HL-60 (cell line): ENCODE data around the gene AQP12A.

Source experiments
- POLR2AphosphoS5 ChIP-seq: IDR thresholded peaks from 2 replicates; pipeline ENCODE4 v1.6.1; 2012; ENCODE audit warnings: low read depth
- TF ChIP-seq, protein P1 (sequence below): IDR thresholded peaks from one replicate; pipeline ENCODE4 v1.5.1; 2011; ENCODE audit warnings: low read length, control low read depth, inconsistent platforms; ENCODE audit not compliant: insufficient read depth

DNA sequence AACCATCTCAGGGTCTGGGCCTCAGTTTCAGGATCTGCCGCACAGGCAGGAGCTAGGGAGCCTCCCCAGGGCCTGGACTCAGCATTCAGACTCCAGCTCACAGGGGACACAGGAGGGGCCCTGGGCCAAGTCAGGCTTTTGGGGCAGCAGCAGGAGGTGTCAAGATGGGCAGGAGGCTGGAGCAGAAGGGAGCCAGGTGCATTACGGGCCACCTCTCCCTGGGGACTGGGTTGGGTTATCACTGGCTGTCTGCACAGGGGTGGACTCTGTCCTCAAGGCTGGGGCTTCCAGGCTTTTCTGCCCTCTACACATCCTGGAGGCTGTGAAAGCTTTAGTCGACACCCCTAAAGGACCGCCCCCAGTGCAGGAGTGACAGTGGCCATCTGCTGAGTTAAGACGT, 20.0 kb downstream of the AQP12A start:
- TF ChIP-seq, protein P1, sequence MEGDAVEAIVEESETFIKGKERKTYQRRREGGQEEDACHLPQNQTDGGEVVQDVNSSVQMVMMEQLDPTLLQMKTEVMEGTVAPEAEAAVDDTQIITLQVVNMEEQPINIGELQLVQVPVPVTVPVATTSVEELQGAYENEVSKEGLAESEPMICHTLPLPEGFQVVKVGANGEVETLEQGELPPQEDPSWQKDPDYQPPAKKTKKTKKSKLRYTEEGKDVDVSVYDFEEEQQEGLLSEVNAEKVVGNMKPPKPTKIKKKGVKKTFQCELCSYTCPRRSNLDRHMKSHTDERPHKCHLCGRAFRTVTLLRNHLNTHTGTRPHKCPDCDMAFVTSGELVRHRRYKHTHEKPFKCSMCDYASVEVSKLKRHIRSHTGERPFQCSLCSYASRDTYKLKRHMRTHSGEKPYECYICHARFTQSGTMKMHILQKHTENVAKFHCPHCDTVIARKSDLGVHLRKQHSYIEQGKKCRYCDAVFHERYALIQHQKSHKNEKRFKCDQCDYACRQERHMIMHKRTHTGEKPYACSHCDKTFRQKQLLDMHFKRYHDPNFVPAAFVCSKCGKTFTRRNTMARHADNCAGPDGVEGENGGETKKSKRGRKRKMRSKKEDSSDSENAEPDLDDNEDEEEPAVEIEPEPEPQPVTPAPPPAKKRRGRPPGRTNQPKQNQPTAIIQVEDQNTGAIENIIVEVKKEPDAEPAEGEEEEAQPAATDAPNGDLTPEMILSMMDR: no peak
- TF ChIP-seq POLR2AphosphoS5: no peak
